Frontal cortex (tissue), 4 donors: ENCODE data around the gene RTN4IP1. TPM values are rescaled to one million over a fixed set of nuclear protein-coding genes. Genes with fewer than 3 reads are reported as not detected.
"Not testable (repeated sequence)": the region's sequence is repeated elsewhere in the genome, so short reads cannot be mapped to it uniquely, and the experiment has no call there.

ENCODE experiments used
- DNase-seq, 2 donors: peaks; one replicate each; pipeline ENCODE4 v3.0.0; 2012; ENCODE audit warnings: low spot score in 2 of 2
- FAIRE-seq: peaks from 2 replicates; lab custom pipeline; 2012; peaks lifted over from hg19 to GRCh38; lab: Jason Lieb, UNC
- total RNA-seq: library from RNA; depleted of rRNA; stranded (reverse); fragments of >200 nt; gene quantifications from one replicate; pipeline ENCODE4 v1.2.3, GENCODE V29; 2014
- donor health status: control.
- donor health status: control.
- donor health status: control.

Gene RTN4IP1
- total RNA-seq, 1 donor from 2014 or later: 11.4 TPM

GRCh38 chr6:106629859-106630163 lies 513 bp upstream of the RTN4IP1 start:
- FAIRE-seq (no peak), DNase-seq (no peak)

- no peak for FAIRE-seq
Observed at GRCh38 chr6:106628658-106629102, 618 bp downstream of the RTN4IP1 start.

GRCh38 chr6:106627760-106628159 lies 1.5 kb downstream of the RTN4IP1 start:
- not testable (repeated sequence) for FAIRE-seq, DNase-seq

More at GRCh38 chr6:106628658-106629102, 618 bp downstream of the RTN4IP1 start:
- no peak for DNase-seq

- FAIRE-seq (no peak), DNase-seq (no peak)
Observed at GRCh38 chr6:106626485-106626884, 2.8 kb downstream of the RTN4IP1 start.

DNA sequence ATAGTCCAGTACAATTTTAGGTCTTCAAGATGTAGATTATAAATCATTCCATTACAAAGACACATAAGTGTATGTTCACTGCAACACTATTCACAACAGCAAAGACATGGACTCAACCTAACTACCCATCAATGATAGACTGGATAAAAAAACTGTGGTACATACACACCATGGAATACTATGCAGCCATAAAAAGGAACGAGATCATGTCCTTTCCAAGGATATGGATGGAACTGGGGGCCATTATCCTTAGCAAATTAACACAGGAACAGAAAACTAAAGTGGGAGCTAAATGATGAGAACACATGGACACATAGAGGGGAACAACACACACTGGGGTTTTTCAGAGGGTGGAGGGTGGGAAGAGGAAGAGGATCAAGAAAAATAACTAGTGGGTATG lies 6.3 kb downstream of the RTN4IP1 start:
- DNase-seq (no peak), FAIRE-seq (no peak)

- DNase-seq (no peak), FAIRE-seq (no peak)
Observed at GRCh38 chr6:106622412-106622811, 6.9 kb downstream of the RTN4IP1 start.

DNA sequence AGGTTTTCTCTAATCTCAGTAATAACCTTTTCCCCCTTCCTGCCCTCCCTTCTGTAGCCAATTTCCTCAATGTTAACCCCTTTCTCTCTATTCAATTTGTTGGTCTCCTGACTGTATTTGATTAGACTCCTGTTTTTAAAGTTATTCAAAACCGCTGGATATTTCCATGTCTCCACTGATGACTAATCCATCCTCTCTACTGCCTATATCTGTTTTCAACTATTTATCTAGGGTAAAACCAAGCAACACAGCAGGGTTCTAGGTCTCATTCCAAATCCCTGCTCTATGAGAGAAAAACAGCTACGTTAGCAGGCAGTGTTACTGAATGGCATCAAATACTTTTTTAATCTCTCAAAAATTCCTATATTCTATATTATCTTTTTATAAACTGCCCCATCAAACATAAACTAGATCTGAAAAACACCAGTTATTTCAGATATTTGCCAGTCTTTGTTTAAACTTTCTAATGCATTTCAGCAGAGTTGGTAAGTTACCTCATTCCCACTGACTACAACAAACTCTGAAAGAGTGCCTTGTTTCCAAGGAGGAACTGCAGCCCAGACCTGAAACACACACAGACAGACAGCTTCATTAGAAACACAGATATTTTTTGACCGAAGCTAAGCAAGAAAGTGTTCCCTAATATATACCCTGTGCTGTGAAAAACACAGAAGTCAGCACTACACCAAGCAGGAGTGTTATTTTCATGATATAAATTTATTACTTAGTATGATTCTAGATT lies 8.2 kb downstream of the RTN4IP1 start:
- no peak for DNase-seq
- no peak for FAIRE-seq

DNA sequence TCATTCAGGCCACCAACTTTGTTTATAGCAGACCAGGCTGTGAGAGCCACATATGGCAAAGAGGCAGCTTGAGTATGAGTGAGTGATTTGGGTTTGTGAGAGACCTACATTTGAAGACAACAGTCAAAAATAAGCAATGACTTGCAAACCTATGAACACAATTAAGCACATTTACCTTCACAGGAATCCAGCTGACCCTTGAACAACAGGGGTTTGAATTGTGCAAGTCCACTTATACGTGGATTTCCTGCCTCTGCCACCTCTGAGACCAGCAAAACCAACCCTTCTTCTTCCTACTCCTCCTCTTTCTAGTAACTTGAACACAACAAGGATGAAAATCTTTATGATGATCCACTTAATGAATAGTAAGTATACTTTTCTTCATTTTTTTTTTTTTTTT lies 10.1 kb downstream of the RTN4IP1 start:
- FAIRE-seq: no peak
- DNase-seq: no peak

DNA sequence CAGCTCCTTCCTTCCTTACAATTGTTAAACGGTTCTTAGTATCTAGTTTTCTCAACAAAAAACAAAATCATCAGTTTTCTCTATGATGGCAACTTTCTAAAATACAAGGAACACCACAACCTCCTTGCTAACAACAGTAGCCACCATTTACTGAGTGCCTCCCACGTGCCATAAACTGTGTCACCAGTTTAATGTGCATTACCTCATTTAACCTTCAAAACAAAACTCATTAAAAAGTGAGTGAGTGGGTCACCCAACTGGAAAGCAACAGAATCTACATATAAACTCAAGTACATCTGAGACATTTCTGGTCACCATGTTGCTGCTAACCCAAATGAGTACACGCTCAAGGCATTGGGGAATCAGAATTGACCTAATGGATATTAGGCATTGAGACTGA lies 11.0 kb downstream of the RTN4IP1 start:
- no peak for DNase-seq
- no peak for FAIRE-seq

DNA sequence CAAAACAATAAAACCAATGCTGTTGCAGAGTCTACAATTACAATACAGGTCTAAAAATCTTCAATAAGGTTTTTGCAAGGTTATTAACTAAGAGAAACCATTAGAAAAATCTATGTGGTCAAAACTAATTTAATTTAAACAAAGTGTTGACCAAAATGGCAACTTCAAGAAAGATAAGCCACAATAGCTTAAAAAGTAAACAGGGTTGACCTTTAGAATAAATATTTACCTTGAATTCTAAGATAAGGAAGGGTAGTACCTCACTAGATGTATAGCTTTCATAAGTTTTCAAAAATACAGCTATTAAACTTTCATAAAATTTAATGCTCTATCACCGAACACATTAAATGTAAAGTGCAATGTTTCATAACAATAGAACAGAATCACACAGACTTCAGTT lies 11.4 kb downstream of the RTN4IP1 start:
- no peak for FAIRE-seq
- no peak for DNase-seq

- no peak for DNase-seq
Observed at GRCh38 chr6:106617302-106617701, 12.0 kb downstream of the RTN4IP1 start.

GRCh38 chr6:106614592-106615257 lies 14.6 kb downstream of the RTN4IP1 start:
- FAIRE-seq: no peak
- no peak for DNase-seq

More at GRCh38 chr6:106617302-106617701, 12.0 kb downstream of the RTN4IP1 start:
- FAIRE-seq: no peak

- FAIRE-seq (no peak), DNase-seq (no peak)
Observed at GRCh38 chr6:106614166-106614565, 15.1 kb downstream of the RTN4IP1 start.

DNA sequence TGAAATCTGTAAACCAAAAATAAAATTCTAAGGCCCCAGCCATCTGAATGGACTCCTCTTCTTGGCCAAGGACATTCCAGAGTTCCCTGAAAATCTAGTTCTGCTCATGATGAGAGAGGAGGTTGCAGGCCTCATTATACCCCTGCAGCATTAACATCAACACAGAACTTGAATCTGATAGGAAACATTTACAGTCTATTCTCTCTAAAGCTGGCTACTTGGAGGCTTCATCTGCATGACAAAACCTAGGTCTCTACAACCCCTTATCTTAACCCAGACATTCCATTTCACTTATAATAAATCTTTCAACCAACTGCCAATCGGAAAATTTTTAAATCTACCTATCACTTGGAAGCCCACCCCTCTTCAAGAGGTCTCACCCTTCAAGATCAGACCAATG lies 15.7 kb downstream of the RTN4IP1 start:
- FAIRE-seq (no peak), DNase-seq (no peak)

- DNase-seq: no peak
- FAIRE-seq: no peak
Observed at GRCh38 chr6:106612671-106613416, 16.5 kb downstream of the RTN4IP1 start.

DNA sequence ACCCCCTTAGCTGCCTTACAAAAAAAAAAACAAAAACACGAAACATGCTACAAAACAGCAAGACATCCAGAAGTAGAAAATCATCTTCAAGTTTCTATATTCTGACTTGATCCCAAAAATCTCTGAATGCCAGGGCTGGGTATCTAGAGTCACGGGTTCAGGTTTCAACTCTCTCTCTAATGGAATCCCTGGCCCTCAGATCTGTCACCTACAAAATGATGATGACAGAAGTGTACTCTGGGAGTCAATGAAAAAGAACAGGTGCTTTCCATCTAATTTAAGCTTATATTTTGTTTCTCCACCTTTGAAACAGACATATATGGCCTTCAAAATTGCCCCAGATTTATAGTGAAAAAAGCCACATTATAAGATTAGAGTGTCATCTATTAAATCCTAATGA lies 18.3 kb downstream of the RTN4IP1 start:
- DNase-seq (no peak), FAIRE-seq (no peak)

- FAIRE-seq: no peak
- DNase-seq: no peak
Observed at GRCh38 chr6:106609699-106610098, 19.6 kb downstream of the RTN4IP1 start.

- no peak for FAIRE-seq
Observed at GRCh38 chr6:106608080-106608668, 21.1 kb downstream of the RTN4IP1 start.

DNA sequence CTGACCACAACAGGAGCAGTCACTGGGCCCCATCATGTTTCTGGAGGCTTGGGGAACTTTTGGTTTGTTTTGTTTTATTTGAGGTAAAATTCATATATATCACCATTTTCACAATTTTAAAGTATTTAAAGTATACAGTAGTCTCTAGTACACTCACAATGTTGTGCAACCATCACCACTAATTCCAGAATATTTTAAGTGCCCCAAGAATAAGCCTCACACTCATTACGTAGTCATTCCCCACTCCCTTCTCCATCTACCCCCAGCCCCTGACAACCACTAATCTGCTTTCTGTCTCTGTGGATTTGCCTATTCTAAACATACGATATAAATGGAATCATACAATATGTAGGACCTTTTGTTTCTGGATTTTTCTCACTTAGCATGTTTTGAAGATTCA lies 29.0 kb downstream of the RTN4IP1 start:
- DNase-seq: no peak
- no peak for FAIRE-seq

More at GRCh38 chr6:106608080-106608668, 21.1 kb downstream of the RTN4IP1 start:
- no peak for DNase-seq

GRCh38 chr6:106599440-106599839 lies 29.9 kb downstream of the RTN4IP1 start:
- FAIRE-seq (no peak), DNase-seq (no peak)
